Activated CD4-positive, alpha-beta T cell treated with anti-CD3 and anti-CD28 coated beads, Interleukin-2, amount 10 ng/mL, durations not matched to agents 7 days and 5 days (primary cell): ENCODE data around the gene SBF1. TPM values are rescaled to one million over a fixed set of nuclear protein-coding genes. Genes with fewer than 3 reads are reported as not detected.
A peak's percentile ranks its signal among the peaks of the same experiment; 100 is the strongest.
"Not testable (repeated sequence)": the region's sequence is repeated elsewhere in the genome, so short reads cannot be mapped to it uniquely, and the experiment has no call there.

Experiments used
- CTCF ChIA-PET: fragments of 350-600 bp; sonication (Branson Sonifier 250); formaldehyde crosslinking; loops from one replicate; lab custom pipeline; 2021; ENCODE audit warnings: antibody characterized with exemption; lab: Charles Lee
- POLR2A ChIA-PET: fragments of 350-600 bp; sonication (Branson Sonifier 250); formaldehyde crosslinking; loops from one replicate; lab custom pipeline; 2021; ENCODE audit warnings: antibody characterized with exemption; lab: Charles Lee
- DNase-seq: peaks from one replicate; pipeline ENCODE4 v3.0.0-alpha.2; 2020
- H3K27ac Mint-ChIP-seq: one replicate; pipeline ENCODE4 v1.8.0; 2021; ENCODE audit warnings: mild to moderate bottlenecking, moderate library complexity, mixed read lengths
- H3K27me3 Mint-ChIP-seq: one replicate; pipeline ENCODE4 v1.8.0; 2021; ENCODE audit warnings: mixed read lengths
- H3K36me3 Mint-ChIP-seq: one replicate; pipeline ENCODE4 v1.8.0; 2021; ENCODE audit warnings: low read depth, mixed read lengths
- H3K4me1 Mint-ChIP-seq: one replicate; pipeline ENCODE4 v1.8.0; 2021; ENCODE audit warnings: mixed read lengths
- H3K4me3 Mint-ChIP-seq: one replicate; pipeline ENCODE4 v1.8.0; 2021; ENCODE audit warnings: mild to moderate bottlenecking, moderate library complexity, mixed read lengths
- H3K9me3 Mint-ChIP-seq: one replicate; pipeline ENCODE4 v1.8.0; 2021; ENCODE audit warnings: mixed read lengths
- total RNA-seq, 2 experiments: library from RNA; stranded (reverse); gene quantifications; one replicate each; pipeline ENCODE4 v1.2.3, GENCODE V29; 2021

SBF1 gene
- total RNA-seq, 2 experiments from 2014 or later, result 211 to 224 TPM

DNA sequence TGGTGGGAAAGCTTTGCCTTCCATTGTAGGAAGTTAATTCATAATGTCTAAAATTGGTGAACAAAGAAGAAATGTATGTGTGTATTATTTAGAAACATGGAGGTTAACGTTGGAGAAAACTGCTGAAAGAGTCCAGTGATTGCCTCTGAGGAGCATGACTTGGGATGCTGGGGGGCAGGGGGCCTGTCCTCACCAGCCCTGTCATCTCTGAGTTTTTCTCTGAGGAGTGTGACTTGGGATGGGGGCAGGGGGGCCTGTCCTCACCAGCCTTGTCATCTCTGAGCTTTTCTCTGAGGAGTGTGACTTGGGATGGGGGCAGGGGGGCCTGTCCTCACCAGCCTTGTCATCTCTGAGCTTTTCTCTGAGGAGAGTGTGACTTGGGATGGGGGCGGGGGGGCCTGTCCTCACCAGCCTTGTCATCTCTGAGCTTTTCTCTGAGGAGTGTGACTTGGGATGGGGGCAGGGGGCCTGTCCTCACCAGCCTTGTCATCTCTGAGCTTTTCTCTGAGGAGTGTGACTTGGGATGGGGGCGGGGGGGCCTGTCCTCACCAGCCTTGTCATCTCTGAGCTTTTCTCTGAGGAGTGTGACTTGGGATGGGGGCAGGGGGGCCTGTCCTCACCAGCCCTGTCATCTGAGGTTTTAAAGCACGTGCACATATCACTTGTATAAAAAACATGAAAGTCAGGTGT, 77.3 kb downstream of the SBF1 start:
- Mint-ChIP-seq H3K36me3 (peaks cover 25% of the 10 kb centered on the region), H3K27ac (peak overlapping the region; percentile 83), H3K4me1 (peaks cover 33% of the 10 kb centered on the region)
- CTCF ChIA-PET, result interaction anchor here (0.6 kb wide), 1 partner anchor 69 kb away, joined by 3 read pairs; no protein-coding TSS in a partner anchor
- POLR2A ChIA-PET, H3K9me3 Mint-ChIP-seq, H3K4me3 Mint-ChIP-seq, DNase-seq, H3K27me3 Mint-ChIP-seq: not testable (repeated sequence)

- Mint-ChIP-seq H3K27ac (peak overlapping the region; percentile 83), H3K9me3 (no peaks in the 10 kb centered on the region), H3K27me3 (no peaks in the 10 kb centered on the region), H3K4me1 (peaks cover 33% of the 10 kb centered on the region), H3K36me3 (peaks cover 25% of the 10 kb centered on the region), H3K4me3 (no peak overlapping the region)
- ChIA-PET POLR2A (no interaction called here), CTCF (no interaction called here)
- DNase-seq, result no peak
Measured at GRCh38 chr22:50396751-50397370, 78.0 kb downstream of the SBF1 start.

Other genes starting within 250 kb of the SBF1 start
- gene TUBGCP6, start 230.0 kb downstream of the SBF1 start, total RNA-seq, result 10 to 100 TPM; 62.9 to 71.4 TPM
- 10 to 100 TPM; 68.3 to 93.6 TPM for gene HDAC10, start 223.8 kb downstream of the SBF1 start, total RNA-seq
- gene MAPK12, start 213.4 kb downstream of the SBF1 start, total RNA-seq, result 1 to 10 TPM; 2.9 TPM
- 10 to 100 TPM; 10.7 to 12.6 TPM for gene MAPK11, start 204.7 kb downstream of the SBF1 start, total RNA-seq
- gene PLXNB2, start 167.4 kb downstream of the SBF1 start, total RNA-seq, result 10 to 100 TPM; 10.7 to 11.1 TPM
- 1 to 10 TPM; 3.1 to 3.6 TPM for gene DENND6B, start 148.0 kb downstream of the SBF1 start, total RNA-seq
- 10 to 100 TPM; 55.6 to 67.6 TPM for gene PPP6R2, start 131.7 kb downstream of the SBF1 start, total RNA-seq
- gene ADM2, start 6.5 kb upstream of the SBF1 start, total RNA-seq, result 1 to 10 TPM; 3.7 to 4.1 TPM
- gene MIOX, start 11.8 kb upstream of the SBF1 start, total RNA-seq, result under 1 TPM in 1 of 2 experiments, not detected in 1; 0.23 TPM
- gene LMF2, start 32.7 kb upstream of the SBF1 start, total RNA-seq, result 100 to 1,000 TPM; 130 to 139 TPM
- gene NCAPH2, start 33.2 kb upstream of the SBF1 start, total RNA-seq, result 100 to 1,000 TPM; 110 to 133 TPM
- gene SCO2, start 50.6 kb upstream of the SBF1 start, total RNA-seq, result 10 to 100 TPM in 1 of 2 experiments, 1 to 10 TPM in 1; 2.8 to 10.5 TPM
- gene TYMP, start 55.0 kb upstream of the SBF1 start, total RNA-seq, result 100 to 1,000 TPM in 1 of 2 experiments, 10 to 100 TPM in 1; 92.2 to 126 TPM
- 10 to 100 TPM; 15.6 to 16.0 TPM for gene KLHDC7B, start 70.9 kb upstream of the SBF1 start, total RNA-seq
- gene SYCE3, start 87.9 kb upstream of the SBF1 start, total RNA-seq, result under 1 TPM in 1 of 2 experiments, not detected in 1; 0.87 TPM
- 100 to 1,000 TPM; 107 to 113 TPM for gene CPT1B, start 103.4 kb upstream of the SBF1 start, total RNA-seq
- 100 to 1,000 TPM; 140 to 142 TPM for gene CHKB, start 107.8 kb upstream of the SBF1 start, total RNA-seq
- gene MAPK8IP2, start 125.8 kb upstream of the SBF1 start, total RNA-seq, result under 1 TPM; 0.29 to 0.37 TPM
- gene ARSA, start 153.1 kb upstream of the SBF1 start, total RNA-seq, result 10 to 100 TPM; 64.2 to 66.5 TPM
- under 1 TPM; 0.02 to 0.04 TPM for gene SHANK3, start 197.8 kb upstream of the SBF1 start, total RNA-seq